A549 (cell line): ENCODE measurements around the gene SH2B2. TPM values are rescaled to one million over a fixed set of nuclear protein-coding genes. Genes with fewer than 3 reads are reported as not detected.

ENCODE experiments used
- ATAC-seq, 2 experiments: fragments of 200-7000 bp in 1 of 2; fragments of >200 bp in 1 of 2; cut with Nextera tagmentation in 1 of 2; cut with Tn5 transposase in 1 of 2; 3 replicates each; pipeline versions ENCODE4 v1.8.0 to v1.9.1; 2018 to 2020; ENCODE audit warnings: mild to moderate bottlenecking in 1 of 2, moderate library complexity in 1 of 2
- CTCF ChIA-PET: fragments of 300-600 bp; sonication (Branson Sonifier 250); formaldehyde crosslinking; extraction: SDS; loops from one replicate; lab custom pipeline; 2021; ENCODE audit warnings: antibody characterized with exemption, inconsistent platforms; lab: Yijun Ruan, JAX
- POLR2A ChIA-PET: fragments of 350-600 bp; formaldehyde crosslinking; extraction: SDS; loops from one replicate; lab custom pipeline; 2021; ENCODE audit warnings: antibody characterized with exemption, inconsistent platforms; lab: Yijun Ruan, JAX
- DNase-seq, 2 experiments: peaks; one replicate each; pipeline versions ENCODE4 v3.0.0 to v3.0.0-alpha.2; 2011 to 2016; ENCODE audit warnings: low read depth in 1 of 2, low spot score in 1 of 2
- FAIRE-seq: peaks from 2 replicates; lab custom pipeline; 2011; peaks lifted over from hg19 to GRCh38; lab: Jason Lieb, UNC
- H3K27ac ChIP-seq, 2 experiments: fragments of >200 bp; sonication (Bioruptor Twin); formaldehyde crosslinking; 3 replicates each; pipeline ENCODE4 v1.5.1; 2016 to 2017
- H3K4me1 ChIP-seq: fragments of >200 bp; sonication (Bioruptor Twin); formaldehyde crosslinking; 3 replicates; pipeline ENCODE4 v1.6.1; 2016
- H3K4me2 ChIP-seq: fragments of >200 bp; sonication (Bioruptor Twin); formaldehyde crosslinking; 3 replicates; pipeline ENCODE4 v1.6.1; 2016
- H3K4me3 ChIP-seq: fragments of >200 bp; sonication (Bioruptor Twin); formaldehyde crosslinking; 3 replicates; pipeline ENCODE4 v1.5.1; 2016
- H3K9me3 ChIP-seq: fragments of >200 bp; sonication (Bioruptor Twin); formaldehyde crosslinking; 3 replicates; pipeline ENCODE4 v1.6.1; 2016
- ATOH8 ChIP-seq: fragments of 250-450 bp; sonication (Bioruptor Pico); IDR thresholded peaks from 2 replicates; pipeline ENCODE4 v1.5.0; 2020; ENCODE audit warnings: low read depth, mild to moderate bottlenecking, moderate library complexity
- CBX2 ChIP-seq: fragments of 200-600 bp; sonication (generic); IDR thresholded peaks from 2 replicates; pipeline ENCODE4 v1.6.1; 2016; ENCODE audit warnings: low read depth, mild to moderate bottlenecking, borderline replicate concordance
- E2F6 ChIP-seq: IDR thresholded peaks from 2 replicates; pipeline ENCODE4 v1.6.1; 2012; ENCODE audit warnings: low read depth, borderline replicate concordance
- ELK1 ChIP-seq: fragments of 150-350 bp; IDR thresholded peaks from 2 replicates; pipeline ENCODE4 v1.6.1; 2014; ENCODE audit warnings: low read depth, mild to moderate bottlenecking, low read length
- ESRRA ChIP-seq: fragments of 150-350 bp; IDR thresholded peaks from 2 replicates; pipeline ENCODE4 v1.6.1; 2014; ENCODE audit warnings: mild to moderate bottlenecking, low read length, borderline replicate concordance
- FOXS1 ChIP-seq: fragments of 250-450 bp; sonication (Bioruptor Pico); IDR thresholded peaks from 2 replicates; pipeline ENCODE4 v1.5.0; 2020; ENCODE audit warnings: mild to moderate bottlenecking, moderate library complexity
- GATA3 ChIP-seq: IDR thresholded peaks from 2 replicates; pipeline ENCODE4 v1.6.1; 2012; ENCODE audit warnings: borderline replicate concordance
- HEYL ChIP-seq: fragments of 250-450 bp; sonication (Bioruptor Pico); IDR thresholded peaks from 2 replicates; pipeline ENCODE4 v1.8.0; 2021; ENCODE audit warnings: mild to moderate bottlenecking, moderate library complexity
- HMGXB4 ChIP-seq: fragments of 250-450 bp; sonication (Bioruptor Pico); IDR thresholded peaks from 2 replicates; pipeline ENCODE4 v1.5.0; 2021; ENCODE audit warnings: mild to moderate bottlenecking, moderate library complexity, borderline replicate concordance
- HOXA7 ChIP-seq: fragments of 250-450 bp; sonication (Bioruptor Pico); IDR thresholded peaks from 2 replicates; pipeline ENCODE4 v1.5.0; 2020; ENCODE audit warnings: mild to moderate bottlenecking, moderate library complexity
- HOXB13 ChIP-seq: fragments of 250-450 bp; sonication (Bioruptor Pico); IDR thresholded peaks from 2 replicates; pipeline ENCODE4 v1.5.0; 2020; ENCODE audit warnings: low read depth, mild to moderate bottlenecking, moderate library complexity
- HOXB5 ChIP-seq: fragments of 250-450 bp; sonication (Bioruptor Pico); IDR thresholded peaks from 2 replicates; pipeline ENCODE4 v1.5.0; 2020; ENCODE audit warnings: mild to moderate bottlenecking, moderate library complexity
- JUNB ChIP-seq: fragments of >200 bp; sonication (Bioruptor Twin); formaldehyde crosslinking; IDR thresholded peaks from 2 replicates; pipeline ENCODE4 v1.6.1; 2016
- KDM1A ChIP-seq: fragments of 200-600 bp; sonication (generic); IDR thresholded peaks from 2 replicates; pipeline ENCODE4 v1.6.1; 2016; ENCODE audit warnings: low read depth, mild to moderate bottlenecking
- KDM5A ChIP-seq: fragments of 200-600 bp; sonication (generic); IDR thresholded peaks from 2 replicates; pipeline ENCODE4 v1.6.1; 2016; ENCODE audit warnings: antibody characterized with exemption, mild to moderate bottlenecking
- MAX ChIP-seq: IDR thresholded peaks from 2 replicates; pipeline ENCODE4 v1.6.1; 2012
- MAZ ChIP-seq: fragments of 150-350 bp; IDR thresholded peaks from 2 replicates; pipeline ENCODE4 v1.6.1; 2014; ENCODE audit warnings: antibody characterized with exemption, low read depth, low read length, borderline replicate concordance
- NFE2L2 ChIP-seq: fragments of 150-350 bp; conservative IDR thresholded peaks from 2 replicates; pipeline ENCODE4 v1.6.1; 2014; ENCODE audit warnings: low read length
- NPAS2 ChIP-seq: fragments of 250-450 bp; sonication (Bioruptor Pico); IDR thresholded peaks from 2 replicates; pipeline ENCODE4 v1.8.0; 2022; ENCODE audit warnings: mild to moderate bottlenecking, moderate library complexity, borderline replicate concordance
- NR3C1 ChIP-seq: fragments of >200 bp; sonication (Bioruptor Twin); formaldehyde crosslinking; IDR thresholded peaks from 3 replicates; pipeline ENCODE4 v1.6.1; 2017
- POLR2A ChIP-seq: IDR thresholded peaks from 2 replicates; pipeline ENCODE4 v1.6.1; 2012; ENCODE audit warnings: mild to moderate bottlenecking, low read length
- REST ChIP-seq: fragments of 200-600 bp; sonication (generic); IDR thresholded peaks from 2 replicates; pipeline ENCODE4 v1.6.1; 2016; ENCODE audit warnings: antibody characterized with exemption, mild to moderate bottlenecking, moderate library complexity
- RFX5 ChIP-seq: fragments of 450-650 bp; IDR thresholded peaks from 2 replicates; pipeline ENCODE4 v1.7.1; 2014; ENCODE audit warnings: antibody characterized with exemption, mild to moderate bottlenecking, moderate library complexity
- SMC3 ChIP-seq: fragments of >200 bp; sonication (Bioruptor Twin); formaldehyde crosslinking; IDR thresholded peaks from 3 replicates; pipeline ENCODE4 v1.6.1; 2018; ENCODE audit warnings: inconsistent platforms
- SREBF2 ChIP-seq: fragments of 450-650 bp; IDR thresholded peaks from 2 replicates; pipeline ENCODE4 v1.6.1; 2014; ENCODE audit warnings: mild to moderate bottlenecking, moderate library complexity
- TFCP2L1 ChIP-seq: fragments of 250-450 bp; sonication (Bioruptor Pico); IDR thresholded peaks from 2 replicates; pipeline ENCODE4 v1.5.0; 2021; ENCODE audit warnings: mild to moderate bottlenecking
- ZFP36 ChIP-seq: fragments of 450-650 bp; IDR thresholded peaks from 2 replicates; pipeline ENCODE4 v1.6.1; 2014; ENCODE audit warnings: borderline replicate concordance; ENCODE audit not compliant: partially characterized antibody
- WGBS: methylation state at CpG from one replicate; pipeline ENCODE4 v1.1.6; 2017; ENCODE audit errors: missing lambda C conversion rate; 5-methylcytosine and 5-hydroxymethylcytosine counted together
- polyA plus RNA-seq, 4 experiments: library from polyadenylated mRNA; depleted of rRNA in 3 of 4; stranded (reverse); fragments of >200 nt; fragmentation: RNase III in 1 of 4; extraction: RNeasy Plus Mini Kit Qiagen cat#74134 plus additional on column Dnase treatment in 1 of 4; gene quantifications; 2 replicates in 3 of 4; 3 replicates in 1 of 4; pipeline ENCODE4 v1.2.3, GENCODE V29; 2011 to 2017

SH2B2 gene
- polyA plus RNA-seq, 2 of the 4 experiments (the other 2 are of a cell fraction): 1.1 to 2.3 TPM

GRCh38 chr7:102286237-102287110, at the start of gene SH2B2 (continued):
- TF ChIP-seq MAZ: no peak

GRCh38 chr7:102239206-102239820, 47.4 kb upstream of the SH2B2 start:
- no peak overlapping the region for H3K27ac ChIP-seq
- DNase-seq (no peak), FAIRE-seq (no peak), ATAC-seq (no peak)
- POLR2A ChIA-PET: no interaction called here
- CTCF ChIA-PET: interaction anchor here (1.5 to 2.5 kb wide), 2 partner anchors 25 to 696 kb away, joined by 4 to 7 read pairs; no protein-coding TSS in a partner anchor
- no peak overlapping the region for H3K4me2 ChIP-seq
- peaks cover 6% of the 10 kb centered on the region for H3K4me1 ChIP-seq
- H3K4me3 ChIP-seq: no peak overlapping the region
- WGBS: 96% methylated on average over 35 of the region's 35 CpGs
- no peaks in the 10 kb centered on the region for H3K9me3 ChIP-seq
- no peak for TF ChIP-seq FOXS1 (CRISPR knock-in tag)
- TF ChIP-seq HOXB13 (CRISPR knock-in tag): no peak
- TF ChIP-seq RFX5: no peak
- TF ChIP-seq SREBF2: no peak
- no peak for TF ChIP-seq ESRRA
- no peak for TF ChIP-seq HOXA7 (CRISPR knock-in tag)
- TF ChIP-seq HEYL (CRISPR knock-in tag): no peak
- TF ChIP-seq CBX2: no peak
- no peak for TF ChIP-seq KDM5A
- no peak for TF ChIP-seq NFE2L2
- TF ChIP-seq SMC3: no peak
- no peak for TF ChIP-seq POLR2A
- TF ChIP-seq JUNB: no peak
- TF ChIP-seq ATOH8 (CRISPR knock-in tag): no peak
- no peak for TF ChIP-seq NPAS2 (CRISPR knock-in tag)
- TF ChIP-seq HOXB5: no peak
- TF ChIP-seq E2F6: no peak
- no peak for TF ChIP-seq ZFP36
- TF ChIP-seq TFCP2L1 (CRISPR knock-in tag): no peak

GRCh38 chr7:102241431-102241830, 45.2 kb upstream of the SH2B2 start:
- Histone ChIP-seq H3K27ac (no peak overlapping the region), H3K4me2 (no peak overlapping the region), H3K4me1 (peaks cover 2% of the 10 kb centered on the region), H3K4me3 (no peak overlapping the region), H3K9me3 (no peaks in the 10 kb centered on the region)
- DNase-seq (no peak), ATAC-seq (no peak), FAIRE-seq (no peak)
- 95% methylated on average over 8 of the region's 8 CpGs for WGBS
- ChIA-PET CTCF (interaction anchor here (0.6 to 2.5 kb wide), 5 partner anchors 13 to 699 kb away, joined by 3 to 7 read pairs (median 5); no protein-coding TSS in a partner anchor), POLR2A (no interaction called here)
- TF ChIP-seq NR3C1 (no peak), JUNB (no peak), REST (no peak), GATA3 (no peak), HEYL (CRISPR knock-in tag) (no peak), KDM1A (no peak), HMGXB4 (CRISPR knock-in tag) (no peak), KDM5A (no peak), HOXA7 (CRISPR knock-in tag) (no peak), MAX (no peak), ELK1 (no peak)
